Karpas-422 (cell line): ENCODE results near the gene CLRN3. TPM values are rescaled to one million over a fixed set of nuclear protein-coding genes. Genes with fewer than 3 reads are reported as not detected.

Source experiments
- DNase-seq: peaks from one replicate; pipeline ENCODE4 v3.0.0-alpha.2; 2015
- H2AFZ ChIP-seq: fragments of 200-600 bp; sonication (generic); 2 replicates; pipeline ENCODE4 v1.6.1; 2014; ENCODE audit warnings: antibody characterized with exemption, low read length, mixed read lengths
- H3K27ac ChIP-seq: fragments of 200-600 bp; sonication (generic); 2 replicates; pipeline ENCODE4 v1.5.1; 2014; ENCODE audit warnings: mild to moderate bottlenecking, low read length, moderate library complexity
- H3K27me3 ChIP-seq: fragments of 200-600 bp; sonication (generic); 2 replicates; pipeline ENCODE4 v1.6.1; 2014; ENCODE audit warnings: low read length, mixed read lengths
- H3K36me3 ChIP-seq: fragments of 200-600 bp; sonication (generic); 2 replicates; pipeline ENCODE4 v1.6.1; 2014; ENCODE audit warnings: low read length, mixed read lengths; ENCODE audit not compliant: insufficient read depth
- H3K4me1 ChIP-seq: fragments of 200-600 bp; sonication (generic); 2 replicates; pipeline ENCODE4 v1.6.1; 2014; ENCODE audit warnings: mild to moderate bottlenecking, low read length, mixed read lengths
- H3K4me2 ChIP-seq: fragments of 200-600 bp; sonication (generic); 2 replicates; pipeline ENCODE4 v1.6.1; 2014; ENCODE audit warnings: low read length, low read depth, mild to moderate bottlenecking; ENCODE audit not compliant: poor library complexity, severe bottlenecking
- H3K4me3 ChIP-seq: fragments of 200-600 bp; sonication (generic); 2 replicates; pipeline ENCODE4 v1.5.1; 2014; ENCODE audit warnings: mild to moderate bottlenecking, antibody characterized with exemption, low read length, mixed read lengths
- H3K79me2 ChIP-seq: fragments of 200-600 bp; sonication (generic); 2 replicates; pipeline ENCODE4 v1.6.1; 2014; ENCODE audit warnings: mild to moderate bottlenecking, low read length, mixed read lengths
- H3K9ac ChIP-seq: fragments of 200-600 bp; sonication (generic); 2 replicates; pipeline ENCODE4 v1.6.0; 2014; ENCODE audit warnings: low read length
- H3K9me2 ChIP-seq: fragments of 200-600 bp; sonication (generic), shearing (Covaris generic); replicated peaks from 2 replicates; pipeline ENCODE4 v1.6.0; 2014; ENCODE audit warnings: mild to moderate bottlenecking, low read length, moderate library complexity; ENCODE audit not compliant: insufficient read depth
- H3K9me3 ChIP-seq: fragments of 300-700, 200-600 bp; sonication (generic); 2 replicates; pipeline ENCODE4 v1.6.1; 2014; ENCODE audit warnings: low read length, mixed read lengths
- H4K20me1 ChIP-seq: fragments of 200-600 bp; sonication (generic); 2 replicates; pipeline ENCODE4 v1.6.1; 2014; ENCODE audit warnings: mild to moderate bottlenecking, antibody characterized with exemption, low read length, low read depth; ENCODE audit not compliant: insufficient read depth
- total RNA-seq: library from RNA; depleted of rRNA; stranded (reverse); fragments of >200 nt; shearing (Covaris generic); gene quantifications from 2 replicates; pipeline ENCODE4 v1.2.3, GENCODE V29; 2014; ENCODE audit warnings: low replicate concordance

Gene CLRN3
- total RNA-seq, 1 experiment from 2014 or later: not detected

- no peaks in the 10 kb centered on the region for H3K79me2 ChIP-seq
- no peaks in the 10 kb centered on the region for H4K20me1 ChIP-seq
- H3K4me1 ChIP-seq: no peaks in the 10 kb centered on the region
- no peaks in the 10 kb centered on the region for H3K9me3 ChIP-seq
- H3K9me2 ChIP-seq: no peaks in the 10 kb centered on the region
- no peaks in the 10 kb centered on the region for H3K27me3 ChIP-seq
- no peak overlapping the region for H3K4me2 ChIP-seq
- no peaks in the 10 kb centered on the region for H3K36me3 ChIP-seq
- no peak overlapping the region for H3K27ac ChIP-seq
- no peak for DNase-seq
- H3K4me3 ChIP-seq: no peak overlapping the region
- no peak overlapping the region for H3K9ac ChIP-seq
- no peak overlapping the region for H2AFZ ChIP-seq
These were observed 4.4 kb upstream of the CLRN3 start for GRCh38 chr10:127897177-127897576.

- Histone ChIP-seq H3K4me2 (no peak overlapping the region), H2AFZ (no peak overlapping the region), H3K27me3 (no peaks in the 10 kb centered on the region), H4K20me1 (no peaks in the 10 kb centered on the region), H3K9me3 (no peaks in the 10 kb centered on the region), H3K79me2 (no peaks in the 10 kb centered on the region), H3K36me3 (no peaks in the 10 kb centered on the region), H3K4me1 (no peaks in the 10 kb centered on the region), H3K9me2 (no peaks in the 10 kb centered on the region), H3K9ac (no peak overlapping the region), H3K27ac (no peak overlapping the region), H3K4me3 (no peak overlapping the region)
- no peak for DNase-seq
These were observed 3.8 kb upstream of the CLRN3 start for GRCh38 chr10:127896590-127896989.

DNA sequence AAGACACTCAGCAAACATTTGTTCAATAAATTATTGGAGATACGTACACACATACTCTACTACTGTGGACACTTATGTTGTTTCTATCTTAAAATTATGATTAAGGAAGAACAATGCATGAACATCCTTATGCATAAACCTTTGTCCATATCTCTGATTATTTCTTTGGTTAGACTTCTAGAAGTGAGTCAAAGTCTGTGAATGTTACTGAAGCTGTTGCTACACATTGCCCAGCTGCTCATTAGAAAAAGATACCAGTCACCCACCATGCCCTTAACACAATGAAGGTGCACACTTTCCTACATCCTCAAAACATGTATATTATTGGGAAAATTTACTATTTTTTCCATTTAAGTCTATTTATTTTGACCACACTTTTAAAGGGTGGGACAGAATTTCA, 1.4 kb upstream of the CLRN3 start:
- no peaks in the 10 kb centered on the region for H3K79me2 ChIP-seq
- no peak overlapping the region for H3K27ac ChIP-seq
- no peak overlapping the region for H3K9ac ChIP-seq
- H3K4me3 ChIP-seq: no peak overlapping the region
- no peak for DNase-seq
- no peak overlapping the region for H3K4me2 ChIP-seq
- H3K27me3 ChIP-seq: no peaks in the 10 kb centered on the region
- H3K9me2 ChIP-seq: no peaks in the 10 kb centered on the region
- H2AFZ ChIP-seq: no peak overlapping the region
- no peaks in the 10 kb centered on the region for H4K20me1 ChIP-seq
- no peaks in the 10 kb centered on the region for H3K9me3 ChIP-seq
- H3K4me1 ChIP-seq: no peaks in the 10 kb centered on the region
- H3K36me3 ChIP-seq: no peaks in the 10 kb centered on the region

- Histone ChIP-seq H3K4me3 (no peak overlapping the region), H3K27ac (no peak overlapping the region), H3K27me3 (no peaks in the 10 kb centered on the region), H3K4me1 (no peaks in the 10 kb centered on the region), H3K9me2 (no peaks in the 10 kb centered on the region), H3K9me3 (no peaks in the 10 kb centered on the region), H3K79me2 (no peaks in the 10 kb centered on the region), H4K20me1 (no peaks in the 10 kb centered on the region), H3K9ac (no peak overlapping the region), H3K36me3 (no peaks in the 10 kb centered on the region), H3K4me2 (no peak overlapping the region), H2AFZ (no peak overlapping the region)
- no peak for DNase-seq
These were observed 1.9 kb downstream of the CLRN3 start for GRCh38 chr10:127890832-127891334.

DNA sequence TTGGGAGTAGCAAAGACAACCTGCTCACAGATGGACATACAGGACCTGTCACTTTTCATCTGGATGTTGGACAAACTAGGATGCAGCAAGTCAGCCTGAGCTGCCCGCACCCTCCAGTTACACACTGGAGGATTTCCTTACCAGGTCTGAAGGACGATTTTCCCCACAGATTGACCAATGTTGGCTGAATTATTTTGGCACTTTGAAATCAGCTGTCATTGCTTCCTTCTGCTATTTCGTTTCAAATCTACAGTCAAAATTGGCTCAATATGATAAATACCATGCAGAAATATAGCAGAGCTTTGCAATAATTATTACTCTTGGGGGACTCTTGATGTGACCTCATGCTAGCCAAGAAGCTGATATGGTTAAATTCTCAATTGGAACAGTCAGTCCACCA, 2.5 kb downstream of the CLRN3 start:
- H3K4me2 ChIP-seq: no peak overlapping the region

DNA sequence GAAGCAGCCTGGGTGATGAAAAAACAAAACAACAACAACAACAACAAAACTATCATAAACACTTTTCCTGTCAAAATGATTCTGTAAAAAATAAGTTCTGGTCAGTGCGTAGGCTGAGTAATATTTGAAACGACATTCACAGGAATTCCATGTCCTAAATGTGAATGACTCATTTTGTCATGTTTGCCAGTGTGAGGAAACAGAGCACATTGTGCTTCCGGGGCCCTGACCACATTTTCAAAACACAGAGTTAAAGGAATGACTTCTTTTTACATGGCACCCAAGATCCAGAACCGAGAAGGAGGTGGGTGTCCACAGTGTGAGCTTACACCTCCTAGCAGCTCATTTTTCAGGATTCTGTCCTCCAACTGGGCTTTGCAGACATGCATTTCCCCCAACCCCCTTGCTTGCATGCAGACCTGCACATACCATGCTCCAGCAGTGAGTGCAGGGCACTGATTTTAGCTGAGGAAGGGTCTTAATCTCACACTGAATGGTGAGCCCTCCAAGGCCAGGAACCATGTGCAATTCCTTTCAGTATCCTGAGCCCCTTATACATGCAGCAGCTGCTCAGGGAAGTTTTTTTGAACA, 3.0 kb downstream of the CLRN3 start:
- Histone ChIP-seq H2AFZ (no peak overlapping the region), H3K79me2 (no peaks in the 10 kb centered on the region), H4K20me1 (no peaks in the 10 kb centered on the region), H3K9me3 (no peaks in the 10 kb centered on the region), H3K9ac (no peak overlapping the region), H3K27ac (no peak overlapping the region), H3K4me1 (no peaks in the 10 kb centered on the region), H3K27me3 (no peaks in the 10 kb centered on the region), H3K9me2 (no peaks in the 10 kb centered on the region), H3K4me3 (no peak overlapping the region), H3K36me3 (no peaks in the 10 kb centered on the region), H3K4me2 (no peak overlapping the region)
- no peak for DNase-seq

More for the DNA sequence above, 2.5 kb downstream of the CLRN3 start:
- H3K9me3 ChIP-seq: no peaks in the 10 kb centered on the region
- H3K9ac ChIP-seq: no peak overlapping the region
- no peaks in the 10 kb centered on the region for H3K4me1 ChIP-seq
- H3K36me3 ChIP-seq: no peaks in the 10 kb centered on the region
- no peaks in the 10 kb centered on the region for H3K9me2 ChIP-seq
- H2AFZ ChIP-seq: no peak overlapping the region
- H3K4me3 ChIP-seq: no peak overlapping the region
- no peak overlapping the region for H3K27ac ChIP-seq
- no peak for DNase-seq
- no peaks in the 10 kb centered on the region for H3K27me3 ChIP-seq
- no peaks in the 10 kb centered on the region for H4K20me1 ChIP-seq
- H3K79me2 ChIP-seq: no peaks in the 10 kb centered on the region

- no peak overlapping the region for H3K4me2 ChIP-seq
- no peaks in the 10 kb centered on the region for H3K9me3 ChIP-seq
- no peaks in the 10 kb centered on the region for H3K4me1 ChIP-seq
- no peak overlapping the region for H2AFZ ChIP-seq
- H3K27me3 ChIP-seq: no peaks in the 10 kb centered on the region
- no peaks in the 10 kb centered on the region for H3K36me3 ChIP-seq
- no peaks in the 10 kb centered on the region for H4K20me1 ChIP-seq
- H3K4me3 ChIP-seq: no peak overlapping the region
- H3K79me2 ChIP-seq: no peaks in the 10 kb centered on the region
- DNase-seq: no peak
- no peak overlapping the region for H3K27ac ChIP-seq
- H3K9ac ChIP-seq: no peak overlapping the region
- H3K9me2 ChIP-seq: no peaks in the 10 kb centered on the region
These were observed 4.0 kb downstream of the CLRN3 start for GRCh38 chr10:127888521-127889312.

- DNase-seq: no peak
- H3K4me3 ChIP-seq: no peak overlapping the region
- H3K79me2 ChIP-seq: no peaks in the 10 kb centered on the region
- no peak overlapping the region for H3K9ac ChIP-seq
- H4K20me1 ChIP-seq: no peaks in the 10 kb centered on the region
- no peaks in the 10 kb centered on the region for H3K9me3 ChIP-seq
- H3K4me2 ChIP-seq: no peak overlapping the region
- no peaks in the 10 kb centered on the region for H3K4me1 ChIP-seq
- no peaks in the 10 kb centered on the region for H3K9me2 ChIP-seq
- no peaks in the 10 kb centered on the region for H3K27me3 ChIP-seq
- H3K36me3 ChIP-seq: no peaks in the 10 kb centered on the region
- no peak overlapping the region for H2AFZ ChIP-seq
- H3K27ac ChIP-seq: no peak overlapping the region
These were observed 5.0 kb downstream of the CLRN3 start for GRCh38 chr10:127887541-127888415.
